ENCODE measurements around the gene PIF1.
A peak's percentile ranks its signal among the peaks of the same experiment; 100 is the strongest.
"Not testable (repeated sequence)": the region's sequence is repeated elsewhere in the genome, so short reads cannot be mapped to it uniquely, and the experiment has no call there.

PIF1 gene

DNA sequence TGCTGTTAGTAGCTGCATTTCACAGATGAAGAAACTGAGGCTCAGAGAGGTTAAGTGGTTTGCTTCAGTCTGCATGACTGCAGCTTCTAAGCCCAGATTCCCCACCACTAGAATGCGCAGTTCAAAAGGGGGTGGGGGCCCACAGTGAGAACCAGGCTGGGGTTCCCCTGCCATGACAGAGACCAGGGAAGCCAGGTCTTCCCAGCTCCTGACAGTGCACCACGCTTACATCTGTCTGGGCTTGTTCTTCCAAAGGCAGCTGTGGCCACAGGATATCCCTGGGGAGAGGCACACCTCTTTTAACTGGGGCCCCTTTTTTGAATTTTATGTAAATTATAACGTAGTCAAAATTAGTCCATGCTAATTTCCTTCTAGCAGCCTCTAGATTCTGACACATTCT, 21.6 kb upstream of the PIF1 start:
- DNase-seq, result no peak

GRCh38 chr15:64845831-64846595, 20.6 kb upstream of the PIF1 start:
- no peak for DNase-seq

DNA sequence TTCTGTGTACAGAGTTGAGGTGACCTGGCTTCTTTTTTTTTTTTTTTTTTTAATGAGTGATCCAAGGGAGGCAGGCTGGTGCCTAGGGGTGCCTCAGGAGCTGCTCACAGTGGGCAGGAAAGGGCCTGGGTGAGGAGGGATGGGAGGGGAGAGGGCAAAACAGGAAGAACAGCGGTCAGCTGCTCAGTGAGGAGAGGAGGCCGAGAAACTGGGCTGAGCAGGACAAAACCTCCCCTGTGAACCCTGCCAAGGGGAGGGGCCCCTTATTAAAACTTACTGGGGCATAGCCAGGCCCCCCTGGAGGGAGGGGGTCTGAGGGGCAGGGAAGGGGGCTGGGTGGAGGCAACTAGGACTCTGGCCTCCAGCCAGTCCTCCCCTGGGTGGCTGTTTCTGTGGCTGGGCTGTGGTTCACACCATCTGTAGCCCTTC, 19.8 kb upstream of the PIF1 start:
- DNase-seq, result no peak

- DNase-seq, result no peak
These were observed 19.2 kb upstream of the PIF1 start for GRCh38 chr15:64844576-64845145.

DNA sequence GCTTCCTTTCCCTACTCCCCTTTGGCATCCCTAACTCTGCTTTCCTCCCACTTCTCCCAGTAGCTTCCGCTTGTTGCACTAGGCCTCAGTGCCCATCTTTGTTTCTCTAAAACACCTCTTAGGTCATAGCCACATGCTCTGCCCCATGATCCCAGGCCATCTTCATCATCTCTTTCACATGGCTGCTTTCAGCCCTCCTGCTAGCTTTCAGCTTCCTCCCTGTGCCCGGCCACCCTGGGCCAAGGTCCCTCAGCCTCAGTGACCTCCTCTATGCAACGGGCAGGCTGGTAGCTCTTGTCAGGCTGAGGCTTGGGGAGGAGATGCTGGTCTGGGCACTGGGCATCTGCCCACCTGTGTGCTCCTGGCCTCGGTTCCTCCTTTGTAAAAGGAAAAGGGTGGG, 18.5 kb upstream of the PIF1 start:
- DNase-seq, result no peak

GRCh38 chr15:64842986-64843561, 17.6 kb upstream of the PIF1 start:
- no peak for DNase-seq

- no peak for DNase-seq
These were observed 16.9 kb upstream of the PIF1 start for GRCh38 chr15:64842096-64842939.

DNA sequence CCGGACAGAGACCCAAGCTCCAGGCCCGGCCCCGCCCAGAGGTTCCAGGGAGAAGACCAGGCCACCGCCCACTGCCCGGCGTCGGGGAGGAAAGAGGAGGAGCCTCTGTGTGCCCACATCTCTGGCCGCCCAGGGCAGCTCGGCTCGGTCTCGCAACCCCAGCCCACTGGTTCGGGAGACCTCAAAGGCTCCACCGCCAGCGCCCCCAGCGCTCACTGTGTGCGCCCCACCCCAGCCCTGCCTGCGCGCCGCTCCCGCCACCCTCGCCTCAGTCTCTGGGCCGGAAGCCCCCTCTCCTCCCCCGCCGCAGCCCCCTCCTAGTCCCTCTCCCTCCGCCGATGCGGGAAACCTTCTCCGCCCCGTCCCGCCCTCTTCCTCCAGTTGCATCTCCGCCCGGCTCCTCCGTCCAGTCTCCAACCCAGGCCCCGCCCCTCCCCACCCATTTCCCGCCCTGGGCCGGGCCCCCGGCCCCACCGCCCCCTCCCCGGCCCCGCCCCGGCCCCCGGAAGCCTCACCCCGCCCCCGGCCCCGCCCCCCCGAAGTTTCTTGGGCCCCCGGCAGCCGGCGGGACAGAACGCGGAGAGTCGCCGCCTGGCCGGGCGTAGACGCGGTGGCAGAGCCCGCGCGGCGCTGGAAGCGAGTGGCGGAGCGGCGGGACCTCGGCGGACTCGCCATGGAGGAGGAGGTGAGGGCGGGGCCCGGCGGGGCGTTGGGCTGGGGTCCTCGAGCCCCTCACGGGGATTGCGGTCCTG, 16.1 kb upstream of the PIF1 start, which contains the start of gene PLEKHO2:
PLEKHO2 (plus strand) TSS at position 572 of the 752 bp plus-strand sequence; CDS start at position 674, 102 bp downstream.
- DNase-seq, result peak; percentile 57

- no peak for DNase-seq
These were observed 15.6 kb upstream of the PIF1 start for GRCh38 chr15:64841060-64841343.

DNA sequence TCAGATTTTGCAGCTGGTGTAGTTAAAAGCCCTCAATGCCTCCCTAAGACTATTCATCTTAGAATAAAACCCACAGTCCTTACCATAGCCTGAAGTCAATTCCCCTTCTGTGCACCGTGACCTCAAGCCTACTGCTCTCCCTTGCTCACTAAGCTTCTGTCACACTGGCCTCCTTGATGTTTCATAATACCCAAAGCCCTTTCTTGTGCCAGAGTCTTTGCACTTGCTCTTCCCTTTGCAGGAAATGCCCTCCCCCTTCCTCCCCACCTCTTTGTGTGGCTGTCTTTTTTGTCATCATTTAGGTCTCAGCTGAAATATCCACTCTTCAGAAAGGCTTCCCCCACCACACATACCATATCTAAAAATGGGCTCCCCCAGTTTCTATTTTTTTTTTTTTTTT, 12.1 kb upstream of the PIF1 start:
- no peak for DNase-seq

DNA sequence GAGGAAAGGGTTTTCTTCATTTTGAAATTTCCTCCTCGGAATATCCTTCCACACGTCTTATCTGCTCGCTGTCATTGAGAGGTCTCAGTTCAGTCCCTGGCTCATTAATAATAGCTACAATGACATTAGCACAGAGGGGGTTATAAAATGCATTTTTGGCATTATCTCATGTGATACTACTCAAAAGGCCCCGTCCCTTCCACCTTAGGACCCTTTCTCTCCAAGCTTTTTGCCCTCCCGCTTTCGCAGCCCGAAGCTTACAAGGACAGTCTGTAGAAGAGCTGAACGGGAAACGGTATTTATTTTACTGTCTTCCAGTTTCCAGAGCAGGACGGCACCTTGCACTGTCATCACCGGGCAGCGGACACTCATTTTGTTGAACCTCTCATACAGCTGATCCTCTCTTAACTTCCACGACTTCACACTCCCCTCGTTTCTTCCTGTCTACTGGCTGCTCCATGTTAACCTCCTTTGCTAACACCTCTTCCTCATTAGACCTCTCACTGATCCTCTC, 10.6 kb upstream of the PIF1 start:
- DNase-seq, result no peak

DNA sequence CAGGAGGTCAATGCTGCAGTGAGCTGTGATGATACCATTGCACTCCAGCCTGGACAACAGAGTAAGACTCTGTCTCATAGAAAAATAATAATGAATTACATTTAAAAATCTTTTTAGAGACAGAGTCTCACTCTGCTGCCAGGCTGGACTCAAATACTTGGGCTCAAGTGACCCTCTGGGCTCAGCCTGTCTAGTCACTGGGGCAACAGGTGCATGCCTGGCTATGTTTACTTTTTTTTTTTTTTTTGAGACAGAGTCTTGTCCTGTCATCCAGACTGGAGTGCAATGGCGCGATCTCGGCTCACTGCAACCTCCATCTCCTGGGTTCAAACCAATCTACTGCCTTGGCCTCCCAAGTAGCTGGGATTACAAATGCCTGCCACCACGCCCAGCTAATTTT, 8.2 kb upstream of the PIF1 start:
- DNase-seq, result no peak

DNA sequence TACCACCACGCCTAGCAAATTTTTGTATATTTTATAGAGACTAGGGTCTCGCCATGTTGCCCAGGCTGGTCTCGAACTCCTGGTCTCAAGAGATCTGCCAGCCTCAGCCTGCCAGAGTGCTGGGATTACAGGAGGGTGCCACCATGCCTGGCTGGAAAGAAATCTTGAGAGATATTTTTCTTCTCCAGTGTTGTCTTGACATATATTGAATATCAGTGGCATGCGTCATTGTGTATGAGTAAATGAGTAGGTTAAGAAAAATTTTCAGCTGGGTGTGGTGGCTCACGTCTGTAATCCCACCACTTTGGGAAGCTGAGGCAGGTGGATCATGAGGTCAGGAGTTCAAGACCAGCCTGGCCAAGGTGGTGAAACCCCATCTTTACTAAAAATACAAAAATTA, 3.5 kb upstream of the PIF1 start:
- DNase-seq, result no peak

DNA sequence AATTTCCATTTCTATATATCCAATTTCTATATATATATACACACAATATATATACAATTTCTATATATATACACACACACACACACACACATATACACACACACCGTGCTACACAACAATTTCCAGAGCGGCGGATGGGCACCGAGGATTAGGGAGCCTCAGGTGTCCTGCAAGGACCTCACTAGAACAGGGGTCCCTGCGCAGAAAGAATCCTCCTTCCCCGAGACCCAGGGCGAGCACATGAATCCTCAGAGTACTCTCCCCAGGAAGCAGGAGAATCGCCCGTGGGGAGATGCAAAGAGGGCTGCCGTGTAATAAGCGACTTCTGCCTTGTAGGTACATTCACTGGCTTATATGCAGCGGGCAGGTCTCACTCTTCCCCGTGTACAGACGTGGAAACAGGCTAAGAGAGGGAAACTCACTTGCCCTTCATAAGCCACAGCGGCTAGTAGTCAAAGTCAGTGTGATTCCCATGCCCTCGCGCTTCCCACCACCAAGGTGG, 467 bp downstream of the PIF1 start:
- DNase-seq, result no peak

- no peak for DNase-seq
These were observed 9.0 kb downstream of the PIF1 start for GRCh38 chr15:64816452-64816851.

DNA sequence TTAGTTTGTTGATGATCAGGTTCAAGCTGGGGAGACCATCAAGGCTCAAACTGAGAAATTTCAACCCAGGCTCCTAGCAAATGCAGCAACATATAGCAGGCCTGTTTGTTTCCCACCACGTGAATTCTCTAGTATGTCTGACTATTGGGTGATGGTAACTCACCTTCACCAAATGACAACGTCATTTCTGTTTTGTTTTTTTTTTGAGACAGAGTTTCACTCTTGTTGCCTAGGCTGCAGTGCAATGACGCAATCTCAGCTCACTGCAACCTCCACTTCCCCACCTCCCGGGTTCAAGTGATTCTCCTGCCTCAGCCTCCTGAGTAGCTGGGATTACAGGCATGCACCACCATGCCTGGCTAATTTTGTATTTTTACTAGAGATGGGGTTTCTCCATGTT, 10.5 kb downstream of the PIF1 start:
- not testable (repeated sequence) for DNase-seq

GRCh38 chr15:64814283-64814682, 11.2 kb downstream of the PIF1 start:
- DNase-seq, result not testable (repeated sequence)

- DNase-seq, result no peak
These were observed 12.4 kb downstream of the PIF1 start for GRCh38 chr15:64813075-64813474.

GRCh38 chr15:64810497-64811326, 14.7 kb downstream of the PIF1 start:
- DNase-seq, result no peak

DNA sequence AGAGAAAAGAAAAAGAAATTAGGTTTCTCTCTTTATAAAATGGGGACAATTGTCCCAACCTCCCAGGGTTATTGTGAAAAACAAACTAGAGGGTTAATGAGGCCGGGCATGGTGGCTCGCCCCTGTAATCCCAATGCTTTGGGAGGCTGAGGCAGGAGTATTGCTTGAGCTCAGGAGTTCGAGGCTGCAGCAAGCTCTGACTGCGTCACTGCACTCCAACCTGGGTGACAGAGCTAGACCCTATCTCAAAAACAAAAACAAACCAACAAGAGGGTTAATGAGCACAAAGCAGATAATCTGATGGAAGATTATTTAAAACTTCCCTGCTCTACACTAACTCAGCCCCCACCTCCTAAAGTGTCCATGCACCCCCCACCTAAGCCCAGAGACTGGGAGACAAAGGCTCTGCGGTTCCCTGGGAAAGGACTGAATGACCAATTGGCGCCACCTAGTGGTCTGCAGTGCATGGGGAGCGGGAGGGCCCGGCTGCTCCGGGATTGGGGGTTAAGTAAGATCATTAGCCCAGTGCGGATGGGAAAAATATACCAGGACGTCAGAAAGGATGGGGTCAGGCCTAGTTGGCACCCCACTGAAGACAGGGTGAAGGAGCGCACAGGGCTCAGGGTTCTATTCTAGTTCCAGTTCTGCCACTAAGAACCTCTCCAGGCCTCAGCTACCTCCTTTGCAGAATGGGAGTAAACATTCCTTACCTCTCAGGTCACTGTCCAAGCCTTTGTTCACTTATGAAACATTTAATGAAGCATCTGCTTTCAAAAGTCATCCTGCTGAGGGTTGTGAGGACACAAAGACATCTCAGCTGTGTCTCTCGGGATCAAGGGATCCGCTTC, 15.6 kb downstream of the PIF1 start:
- peak; percentile 35 for DNase-seq
